ENCODE results near the gene SLC13A4. TPM values are rescaled to one million over a fixed set of nuclear protein-coding genes. Genes with fewer than 3 reads are reported as not detected.

The SLC13A4 gene
- total RNA-seq, 2 donors from 2014 or later, result 1.8 to 3.2 TPM

DNA sequence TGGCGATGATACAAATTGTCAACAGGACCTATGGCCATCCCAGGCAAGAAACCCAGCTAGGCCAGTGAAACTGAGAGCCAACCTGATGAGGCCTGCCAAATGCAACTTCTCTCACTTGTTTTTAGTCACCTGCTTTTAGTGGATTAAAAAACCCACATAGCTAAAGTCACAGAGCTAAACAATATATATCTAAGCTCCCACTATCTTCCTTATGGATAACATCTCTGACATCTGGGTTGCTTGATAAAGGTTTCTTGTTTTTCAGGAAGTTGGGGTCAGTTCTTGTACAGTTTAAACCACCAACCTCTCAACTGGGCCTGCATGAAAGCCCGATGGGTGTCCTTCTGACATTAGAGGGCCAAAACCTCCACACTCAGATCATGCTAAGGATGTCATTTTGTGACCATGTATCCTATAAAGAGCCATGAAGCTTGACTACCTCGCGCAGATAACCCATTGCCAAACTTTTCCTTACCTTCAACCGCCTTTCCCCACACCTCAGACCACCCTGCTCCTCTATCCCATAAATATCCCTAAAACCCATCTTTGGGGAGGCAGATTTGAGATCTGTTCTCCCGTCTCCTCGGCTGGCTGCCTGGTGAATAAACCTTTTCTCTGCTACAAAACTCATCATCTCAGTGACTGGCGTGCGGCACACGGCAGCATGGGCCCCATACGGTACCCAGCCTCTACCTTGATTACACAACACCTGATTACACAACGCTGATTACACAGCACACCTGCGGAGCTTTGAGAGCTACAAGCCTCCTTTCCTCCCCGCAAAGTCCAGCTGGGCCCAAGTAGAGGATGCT lies 66.5 kb downstream of the SLC13A4 start:
- peak overlapping the region; percentile 91 for H3K4me3 Mint-ChIP-seq
- no peak overlapping the region for H3K9ac ChIP-seq (ENCODE audit: extremely low read depth, low read length, poor library complexity, severe bottlenecking)
- H3K27me3 Mint-ChIP-seq (ENCODE audit: insufficient read depth), result no peaks in the 10 kb centered on the region
- peak overlapping the region; percentile 52 for H3K27ac ChIP-seq (ENCODE audit: low read depth, low read length)
- H3K27me3 ChIP-seq (ENCODE audit: control insufficient read depth, insufficient read depth, low read length, poor library complexity, severe bottlenecking), result no peaks in the 10 kb centered on the region
- peaks cover 5% of the 10 kb centered on the region for H3K4me1 ChIP-seq (ENCODE audit: control insufficient read depth, insufficient read depth, low read length)
- H3K9me3 Mint-ChIP-seq, result no peaks in the 10 kb centered on the region
- TF ChIP-seq, protein P1, sequence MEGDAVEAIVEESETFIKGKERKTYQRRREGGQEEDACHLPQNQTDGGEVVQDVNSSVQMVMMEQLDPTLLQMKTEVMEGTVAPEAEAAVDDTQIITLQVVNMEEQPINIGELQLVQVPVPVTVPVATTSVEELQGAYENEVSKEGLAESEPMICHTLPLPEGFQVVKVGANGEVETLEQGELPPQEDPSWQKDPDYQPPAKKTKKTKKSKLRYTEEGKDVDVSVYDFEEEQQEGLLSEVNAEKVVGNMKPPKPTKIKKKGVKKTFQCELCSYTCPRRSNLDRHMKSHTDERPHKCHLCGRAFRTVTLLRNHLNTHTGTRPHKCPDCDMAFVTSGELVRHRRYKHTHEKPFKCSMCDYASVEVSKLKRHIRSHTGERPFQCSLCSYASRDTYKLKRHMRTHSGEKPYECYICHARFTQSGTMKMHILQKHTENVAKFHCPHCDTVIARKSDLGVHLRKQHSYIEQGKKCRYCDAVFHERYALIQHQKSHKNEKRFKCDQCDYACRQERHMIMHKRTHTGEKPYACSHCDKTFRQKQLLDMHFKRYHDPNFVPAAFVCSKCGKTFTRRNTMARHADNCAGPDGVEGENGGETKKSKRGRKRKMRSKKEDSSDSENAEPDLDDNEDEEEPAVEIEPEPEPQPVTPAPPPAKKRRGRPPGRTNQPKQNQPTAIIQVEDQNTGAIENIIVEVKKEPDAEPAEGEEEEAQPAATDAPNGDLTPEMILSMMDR (conservative IDR thresholded peaks at IDR 0.05), result no peak
- no peaks in the 10 kb centered on the region for H3K9me3 ChIP-seq (ENCODE audit: control insufficient read depth, low read length)
- DNase-seq, result no peak
- peaks cover 38% of the 10 kb centered on the region for H3K4me1 Mint-ChIP-seq
- 75 to 89% methylated on average over 13 to 14 of the region's 14 CpGs for WGBS, 2 experiments (ENCODE audit: insufficient coverage in 1 of 2, insufficient read length in 1 of 2)
- H3K4me3 ChIP-seq (ENCODE audit: low read length), result peak overlapping the region; percentile 90
- peaks cover 3% of the 10 kb centered on the region for H3K36me3 Mint-ChIP-seq (ENCODE audit: low read depth)
- H3K36me3 ChIP-seq (ENCODE audit: control insufficient read depth, insufficient read depth, low read length), result no peaks in the 10 kb centered on the region
- peak overlapping the region; percentile 87 for H3K27ac Mint-ChIP-seq

DNA sequence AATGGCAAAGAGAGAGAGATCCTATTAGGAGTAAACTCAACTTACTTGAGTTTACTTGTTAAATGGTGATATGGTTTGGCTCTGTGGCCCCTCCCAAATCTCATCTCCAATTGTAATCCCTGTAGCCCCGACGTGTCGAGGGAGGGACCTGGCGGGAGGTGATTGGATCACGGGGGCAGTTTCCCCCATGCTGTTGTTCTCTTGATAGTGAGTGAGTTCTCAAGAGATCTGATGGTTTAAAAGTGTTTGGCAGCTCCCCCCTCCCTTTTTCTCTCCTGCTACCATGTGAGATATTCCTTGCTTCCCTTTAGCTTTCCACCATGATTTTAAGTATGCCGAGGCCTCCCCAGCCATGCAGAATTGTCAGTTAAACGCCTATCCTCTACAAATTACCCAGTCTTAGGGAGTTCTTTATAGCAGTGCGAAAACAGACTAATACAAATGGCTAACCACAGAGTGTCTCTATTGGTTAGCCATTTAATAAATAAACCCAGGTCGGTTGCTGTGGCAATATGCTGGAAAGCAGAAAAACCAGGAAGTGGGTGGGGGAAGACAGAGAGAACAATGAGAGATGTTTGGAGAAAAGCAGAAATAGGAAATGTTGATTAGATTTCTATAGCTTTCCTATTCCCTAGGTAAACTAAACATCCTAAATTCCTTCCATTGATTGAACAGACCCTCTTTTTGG lies 68.7 kb downstream of the SLC13A4 start:
- Mint-ChIP-seq H3K27me3 (ENCODE audit: insufficient read depth) (no peaks in the 10 kb centered on the region), H3K36me3 (ENCODE audit: low read depth) (no peaks in the 10 kb centered on the region), H3K4me1 (peaks cover 29% of the 10 kb centered on the region), H3K9me3 (no peaks in the 10 kb centered on the region), H3K4me3 (no peak overlapping the region), H3K27ac (no peak overlapping the region)
- no peaks in the 10 kb centered on the region for H3K27me3 ChIP-seq (ENCODE audit: control insufficient read depth, insufficient read depth, low read length, poor library complexity, severe bottlenecking)
- no peak overlapping the region for H3K9ac ChIP-seq (ENCODE audit: extremely low read depth, low read length, poor library complexity, severe bottlenecking)
- H3K27ac ChIP-seq (ENCODE audit: low read depth, low read length), result no peak overlapping the region
- TF ChIP-seq, protein P1 (conservative IDR thresholded peaks at IDR 0.05), result no peak
- no peaks in the 10 kb centered on the region for H3K36me3 ChIP-seq (ENCODE audit: control insufficient read depth, insufficient read depth, low read length)
- H3K4me3 ChIP-seq (ENCODE audit: low read length), result no peak overlapping the region
- H3K4me1 ChIP-seq (ENCODE audit: control insufficient read depth, insufficient read depth, low read length), result peaks cover 5% of the 10 kb centered on the region
- no peak for DNase-seq
- H3K9me3 ChIP-seq (ENCODE audit: control insufficient read depth, low read length), result no peaks in the 10 kb centered on the region
- 81 to 92% methylated on average over 3 to 9 of the region's 9 CpGs for WGBS, 2 experiments (ENCODE audit: insufficient coverage in 1 of 2, insufficient read length in 1 of 2)

DNA sequence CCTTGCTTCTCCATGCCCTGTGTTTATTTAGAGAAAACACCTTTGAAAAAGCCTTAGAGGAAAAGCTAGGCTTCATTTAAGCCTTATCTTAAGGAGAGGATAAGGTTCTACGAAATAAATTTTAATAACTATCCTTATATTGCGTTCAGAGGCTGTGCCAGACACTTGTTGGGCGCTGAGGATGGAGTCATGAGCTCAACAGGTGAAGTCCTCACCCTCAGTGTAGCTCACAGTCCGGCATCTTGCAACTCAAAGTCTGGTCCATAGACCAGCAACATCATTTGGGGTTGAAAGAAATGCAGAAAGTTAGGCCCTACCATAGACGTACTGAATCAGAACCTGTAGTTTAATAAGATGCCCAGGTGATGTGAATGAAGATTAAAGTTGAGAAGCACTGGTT lies 69.4 kb downstream of the SLC13A4 start:
- Histone ChIP-seq H3K27me3 (ENCODE audit: control insufficient read depth, insufficient read depth, low read length, poor library complexity, severe bottlenecking) (no peaks in the 10 kb centered on the region), H3K27ac (ENCODE audit: low read depth, low read length) (no peak overlapping the region), H3K4me1 (ENCODE audit: control insufficient read depth, insufficient read depth, low read length) (peaks cover 5% of the 10 kb centered on the region), H3K9me3 (ENCODE audit: control insufficient read depth, low read length) (no peaks in the 10 kb centered on the region), H3K9ac (ENCODE audit: extremely low read depth, low read length, poor library complexity, severe bottlenecking) (no peak overlapping the region), H3K36me3 (ENCODE audit: control insufficient read depth, insufficient read depth, low read length) (no peaks in the 10 kb centered on the region), H3K4me3 (ENCODE audit: low read length) (no peak overlapping the region)
- no peak for DNase-seq
- Mint-ChIP-seq H3K4me1 (peaks cover 24% of the 10 kb centered on the region), H3K27me3 (ENCODE audit: insufficient read depth) (no peaks in the 10 kb centered on the region), H3K4me3 (no peak overlapping the region), H3K36me3 (ENCODE audit: low read depth) (no peaks in the 10 kb centered on the region), H3K9me3 (no peaks in the 10 kb centered on the region), H3K27ac (no peak overlapping the region)
- TF ChIP-seq, protein P1 (conservative IDR thresholded peaks at IDR 0.05), result no peak
- WGBS, 2 experiments (ENCODE audit: insufficient coverage in 1 of 2, insufficient read length in 1 of 2), result 95 to 100% methylated on average over 4 to 5 of the region's 5 CpGs
